Measurements from ENCODE around the gene NID2.

Gene NID2

GRCh38 chr14:52023518-52023917 lies 45.3 kb downstream of the NID2 start:
- no peak for DNase-seq

- no peak for DNase-seq
Observed at GRCh38 chr14:52021957-52022600, 46.8 kb downstream of the NID2 start.

- DNase-seq, result no peak
Observed at GRCh38 chr14:52020866-52021717, 47.8 kb downstream of the NID2 start.

GRCh38 chr14:52020161-52020714 lies 48.6 kb downstream of the NID2 start:
- no peak for DNase-seq

GRCh38 chr14:52018970-52019369 lies 49.9 kb downstream of the NID2 start:
- no peak for DNase-seq

- no peak for DNase-seq
Observed at GRCh38 chr14:52018252-52018651, 50.6 kb downstream of the NID2 start.

- DNase-seq, result no peak
Observed at GRCh38 chr14:52015411-52016030, 53.3 kb downstream of the NID2 start.

GRCh38 chr14:52014601-52015267 lies 54.1 kb downstream of the NID2 start:
- DNase-seq, result no peak

- DNase-seq, result no peak
Observed at GRCh38 chr14:52013984-52014600, 54.8 kb downstream of the NID2 start.

GRCh38 chr14:52012635-52013034 lies 56.2 kb downstream of the NID2 start:
- DNase-seq, result no peak

GRCh38 chr14:52011523-52011922 lies 57.3 kb downstream of the NID2 start:
- no peak for DNase-seq

GRCh38 chr14:52010173-52010693 lies 58.6 kb downstream of the NID2 start:
- no peak for DNase-seq

- DNase-seq, result no peak
Observed at GRCh38 chr14:52008136-52008535, 60.7 kb downstream of the NID2 start.

GRCh38 chr14:52007637-52008036 lies 61.2 kb downstream of the NID2 start:
- no peak for DNase-seq

- no peak for DNase-seq
Observed at GRCh38 chr14:52007211-52007610, 61.6 kb downstream of the NID2 start.

GRCh38 chr14:52006361-52006760 lies 62.5 kb downstream of the NID2 start:
- DNase-seq, result no peak

- DNase-seq, result no peak
Observed at GRCh38 chr14:52005625-52006024, 63.2 kb downstream of the NID2 start.

GRCh38 chr14:52003324-52003723 lies 65.5 kb downstream of the NID2 start:
- no peak for DNase-seq

GRCh38 chr14:52002542-52002941 lies 66.3 kb downstream of the NID2 start:
- no peak for DNase-seq

- no peak for DNase-seq
Observed at GRCh38 chr14:52000696-52001095, 68.2 kb downstream of the NID2 start.

- DNase-seq, result no peak
Observed at GRCh38 chr14:52000019-52000582, 68.8 kb downstream of the NID2 start.

- DNase-seq, result no peak
Observed at GRCh38 chr14:51999084-51999483, 69.8 kb downstream of the NID2 start.

All from NCI-H446 treated with DMSO at 0.1 percent for 48 hours (cell line).